HUDEP-2 (cell line): Measurements from ENCODE around the gene LRRC8E.
A peak's percentile ranks its signal among the peaks of the same experiment; 100 is the strongest.

Source experiments
- DNase-seq, 76 experiments: peaks; one replicate each; lab custom pipeline; 2025; ENCODE audit not compliant: unreplicated experiment in 76 of 76; lab: John Stamatoyannopoulos, UW

The LRRC8E gene

GRCh38 chr19:7883796-7884570, 4.3 kb upstream of the LRRC8E start:
- no peak for DNase-seq

GRCh38 chr19:7885818-7886217, 2.5 kb upstream of the LRRC8E start:
- no peak for DNase-seq

DNA sequence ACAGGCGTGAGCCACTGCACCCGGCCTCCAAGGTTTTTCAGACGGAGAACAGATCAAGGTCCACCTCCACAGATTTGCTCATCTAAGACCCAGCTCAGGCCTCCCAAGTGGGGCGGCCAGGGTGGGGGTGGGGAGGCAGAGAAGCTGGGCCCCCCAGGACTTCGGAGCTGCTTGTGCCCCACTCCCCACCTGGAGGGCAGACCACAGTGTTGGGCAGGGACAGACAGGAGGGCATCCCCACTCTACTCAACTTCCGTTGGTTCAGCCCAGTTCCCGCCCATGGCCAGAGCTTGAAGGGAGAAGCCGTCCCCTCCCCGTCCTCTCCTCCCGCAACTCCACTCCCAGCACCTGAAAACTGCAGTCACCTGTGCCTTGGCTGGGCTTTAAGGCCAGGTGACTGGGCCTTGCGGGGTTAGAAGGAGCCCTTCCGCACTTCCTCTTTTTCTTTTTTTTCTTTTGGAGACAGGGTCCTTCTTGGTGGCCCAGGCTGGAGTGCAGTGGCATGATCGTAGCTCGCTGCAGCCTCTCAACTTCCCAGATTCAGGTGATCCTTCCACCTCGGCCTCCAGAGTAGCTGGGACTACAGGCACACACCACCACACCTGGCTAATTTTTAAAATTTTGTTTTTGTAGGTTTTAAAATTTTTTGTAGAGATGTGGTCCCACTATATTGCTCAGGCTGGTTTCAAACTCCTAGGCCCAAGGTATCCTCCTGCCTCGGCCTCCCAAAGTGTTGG, 734 bp upstream of the LRRC8E start:
- no peak for DNase-seq

DNA sequence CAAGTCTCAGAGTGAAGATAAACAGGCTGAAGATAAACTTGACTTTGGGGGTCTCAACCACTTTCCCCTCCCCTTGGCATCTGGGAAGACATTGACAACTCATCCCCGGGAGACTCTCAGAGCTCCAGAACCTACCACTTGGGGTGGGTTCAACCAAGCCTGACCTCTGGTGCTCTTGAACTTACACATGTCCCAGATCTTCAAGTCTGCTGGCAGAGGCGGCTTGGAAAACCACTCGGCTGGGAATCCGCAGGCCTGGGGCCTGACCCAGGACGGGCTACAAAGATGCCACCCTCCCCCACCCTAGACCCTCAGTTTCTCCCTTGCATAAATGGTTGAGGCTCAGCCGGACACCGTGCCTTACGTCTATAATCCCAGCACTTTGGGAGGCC, 512 bp downstream of the LRRC8E start:
- DNase-seq = no peak

DNA sequence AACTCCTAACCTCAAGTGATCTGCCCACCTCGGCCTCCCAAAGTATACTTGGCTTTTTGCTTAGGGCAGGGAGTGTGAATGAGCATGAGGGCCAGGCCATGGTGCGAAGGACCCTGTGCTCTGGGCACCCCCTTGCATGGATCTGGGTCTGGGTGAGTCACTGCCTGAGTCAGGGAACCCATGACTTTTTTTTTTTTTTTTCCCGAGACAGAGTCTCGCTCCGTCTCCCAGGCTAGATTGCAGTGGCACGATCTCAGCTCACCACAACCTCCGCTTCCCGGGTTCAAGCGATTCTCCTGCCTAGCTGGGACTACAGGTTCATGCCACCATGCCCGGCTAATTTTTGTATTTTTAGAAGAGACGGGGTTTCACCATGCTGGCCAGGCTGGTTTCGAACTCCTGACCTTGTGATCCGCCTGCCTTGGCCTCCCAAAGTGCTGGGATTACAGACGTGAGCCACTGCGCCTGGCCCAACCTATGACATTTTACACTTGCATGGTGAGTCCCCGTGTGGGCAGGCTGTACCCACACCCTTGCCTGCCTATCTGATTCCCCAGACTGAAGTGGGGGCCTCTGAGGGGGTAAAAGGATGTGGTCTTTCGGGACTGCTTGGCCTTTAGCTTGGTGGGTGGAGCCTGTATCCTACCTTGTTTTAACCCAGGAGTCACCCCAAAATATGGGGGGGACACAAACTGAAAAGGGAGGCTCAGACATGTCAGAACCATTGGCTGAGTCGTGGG, 5.2 kb downstream of the LRRC8E start:
- peak in 6 of 76 experiments; percentile 23 to 41 (median 26) for DNase-seq

GRCh38 chr19:7894612-7895309, 6.5 kb downstream of the LRRC8E start:
- DNase-seq = no peak

- no peak for DNase-seq
Observed at GRCh38 chr19:7895565-7895964, 7.3 kb downstream of the LRRC8E start.

- no peak for DNase-seq
Observed at GRCh38 chr19:7897292-7897691, 9.0 kb downstream of the LRRC8E start.

DNA sequence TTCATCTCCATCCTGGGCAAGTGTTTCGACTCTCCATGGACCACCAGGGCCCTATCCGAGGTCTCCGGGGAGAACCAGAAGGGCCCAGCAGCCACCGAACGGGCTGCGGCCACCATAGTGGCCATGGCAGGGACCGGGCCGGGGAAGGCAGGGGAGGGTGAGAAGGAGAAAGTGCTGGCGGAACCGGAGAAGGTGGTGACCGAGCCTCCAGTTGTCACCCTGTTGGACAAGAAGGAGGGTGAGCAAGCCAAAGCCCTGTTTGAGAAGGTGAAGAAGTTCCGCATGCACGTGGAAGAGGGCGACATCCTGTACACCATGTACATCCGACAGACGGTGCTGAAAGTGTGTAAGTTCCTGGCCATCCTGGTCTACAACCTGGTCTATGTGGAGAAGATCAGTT, 10.7 kb downstream of the LRRC8E start:
- no peak for DNase-seq

GRCh38 chr19:7899751-7900378, 11.6 kb downstream of the LRRC8E start:
- no peak for DNase-seq

DNA sequence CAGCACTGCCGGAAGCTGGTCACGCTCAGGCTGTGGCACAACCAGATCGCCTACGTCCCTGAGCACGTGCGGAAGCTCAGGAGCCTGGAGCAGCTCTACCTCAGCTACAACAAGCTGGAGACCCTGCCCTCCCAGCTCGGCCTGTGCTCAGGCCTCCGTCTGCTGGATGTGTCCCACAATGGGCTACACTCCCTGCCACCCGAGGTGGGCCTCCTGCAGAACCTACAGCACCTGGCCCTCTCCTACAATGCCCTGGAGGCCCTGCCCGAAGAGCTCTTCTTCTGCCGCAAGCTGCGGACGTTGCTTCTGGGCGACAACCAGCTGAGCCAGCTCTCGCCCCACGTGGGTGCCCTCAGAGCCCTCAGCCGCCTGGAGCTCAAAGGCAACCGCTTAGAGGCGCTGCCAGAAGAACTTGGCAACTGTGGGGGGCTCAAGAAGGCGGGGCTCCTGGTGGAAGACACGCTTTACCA, 12.1 kb downstream of the LRRC8E start:
- no peak for DNase-seq

- DNase-seq = no peak
Observed at GRCh38 chr19:7900931-7901330, 12.6 kb downstream of the LRRC8E start.

DNA sequence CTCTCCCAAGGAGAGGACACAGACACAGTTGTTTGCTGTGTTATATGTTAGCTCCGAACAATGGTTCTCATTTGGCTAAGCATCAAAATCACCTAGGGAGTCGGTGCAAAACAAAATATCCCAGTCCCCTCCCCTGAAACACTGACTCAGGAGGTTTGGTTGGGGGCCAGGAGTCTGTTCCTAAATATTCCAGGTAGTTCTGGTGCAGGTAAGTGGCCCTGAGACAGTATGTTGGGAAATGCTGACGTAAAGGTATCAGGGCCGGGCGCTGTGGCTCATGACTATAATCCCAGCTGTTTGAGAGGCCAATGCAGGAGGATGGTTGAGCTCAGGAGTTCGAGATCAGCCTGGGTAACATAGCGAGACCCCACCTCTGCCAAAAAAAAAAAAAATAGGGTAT, 13.0 kb downstream of the LRRC8E start:
- no peak for DNase-seq

DNA sequence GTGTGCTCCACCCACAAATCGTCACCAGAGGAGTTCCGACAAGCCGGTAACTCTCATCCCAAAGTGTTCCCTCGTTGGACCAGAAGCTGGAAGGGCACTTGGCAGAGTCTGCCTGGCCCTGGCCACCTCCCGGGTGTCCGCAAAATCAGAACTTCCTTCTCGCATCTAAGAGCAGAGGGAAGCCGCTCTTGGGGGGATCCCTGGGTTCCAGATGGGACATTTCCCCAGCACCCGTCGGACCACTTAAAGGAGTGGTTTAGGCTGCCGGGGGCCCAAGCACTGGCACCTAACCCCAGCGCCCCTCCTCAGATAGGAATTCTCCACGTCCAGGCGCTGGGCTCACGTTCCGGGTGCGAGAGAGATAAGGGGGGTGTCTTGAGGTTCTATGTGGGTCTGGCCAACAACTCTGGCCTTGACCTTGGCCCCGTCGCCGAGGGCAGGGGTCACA, 14.5 kb downstream of the LRRC8E start:
- DNase-seq = peak in 1 of 76 experiments; percentile 33

DNA sequence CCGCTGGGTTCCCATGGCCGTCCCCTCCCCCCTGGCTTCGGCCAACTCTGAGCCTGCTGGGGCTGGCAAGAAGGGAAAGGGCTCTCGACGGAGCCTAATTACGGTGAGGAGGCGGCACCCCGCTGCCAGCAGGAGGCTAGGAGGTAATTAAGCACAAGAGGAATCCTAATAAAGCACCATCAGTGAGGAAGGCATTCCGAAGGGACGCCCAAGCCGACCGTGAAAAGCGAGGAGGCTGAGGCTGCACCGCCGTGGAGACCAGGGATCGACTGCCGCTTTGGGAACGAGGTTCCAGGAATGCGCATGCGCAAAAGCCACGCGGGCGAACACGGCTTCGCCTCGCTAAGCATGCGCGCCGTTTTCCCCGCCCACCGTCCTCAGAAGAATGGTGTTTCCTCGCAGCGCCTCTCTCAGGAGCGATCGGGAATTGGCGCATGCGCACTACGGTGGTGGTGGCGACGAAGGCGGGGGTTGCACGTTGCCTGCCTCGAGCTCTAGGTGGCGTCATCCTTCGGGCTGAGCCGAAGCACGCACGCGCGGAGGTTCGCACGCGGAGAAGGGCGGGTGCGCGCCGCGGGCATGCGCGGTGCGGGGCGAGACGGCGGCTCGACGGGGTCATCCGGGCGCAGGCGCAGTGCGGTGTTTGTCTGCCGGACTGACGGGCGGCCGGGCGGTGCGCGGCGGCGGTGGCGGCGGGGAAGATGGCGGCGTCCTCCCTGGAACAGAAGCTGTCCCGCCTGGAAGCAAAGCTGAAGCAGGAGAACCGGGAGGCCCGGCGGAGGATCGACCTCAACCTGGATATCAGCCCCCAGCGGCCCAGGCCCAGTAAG, 15.1 kb downstream of the LRRC8E start, which contains the start of gene MAP2K7:
MAP2K7 (plus strand) TSS at position 634 of the 830 bp plus-strand sequence; CDS start at position 702, 68 bp downstream.
- DNase-seq = peak; percentile 93 to 100 (median 100)

GRCh38 chr19:7904074-7905020, 16.0 kb downstream of the LRRC8E start:
- peak in 19 of 76 experiments; percentile 48 to 85 (median 59) for DNase-seq

GRCh38 chr19:7905268-7905667, 17.0 kb downstream of the LRRC8E start:
- DNase-seq = no peak

- no peak for DNase-seq
Observed at GRCh38 chr19:7905859-7906258, 17.5 kb downstream of the LRRC8E start.
